GM12878 (cell line): ENCODE results near the gene MAN1A1. TPM values are rescaled to one million over a fixed set of nuclear protein-coding genes. Genes with fewer than 3 reads are reported as not detected.
A peak's percentile ranks its signal among the peaks of the same experiment; 100 is the strongest.

Source experiments
- ATF3 ChIP-seq: IDR thresholded peaks from 2 replicates; pipeline ENCODE4 v1.6.1; 2011; ENCODE audit warnings: low read depth, mild to moderate bottlenecking, low read length, moderate library complexity, borderline replicate concordance; ENCODE audit errors: extremely low read depth
- BACH1 ChIP-seq: fragments of 450-650 bp; IDR thresholded peaks from 2 replicates; pipeline ENCODE4 v1.6.1; 2017; ENCODE audit warnings: mild to moderate bottlenecking, borderline replicate concordance
- BMI1 ChIP-seq: fragments of 450-650 bp; IDR thresholded peaks from 2 replicates; pipeline ENCODE4 v1.6.1; 2016; ENCODE audit warnings: mild to moderate bottlenecking, moderate library complexity, borderline replicate concordance
- CHD1 ChIP-seq: IDR thresholded peaks from 2 replicates; pipeline ENCODE4 v1.6.1; 2012; ENCODE audit warnings: low read depth, low read length, improper control_type of control experiment
- CREM ChIP-seq: IDR thresholded peaks from 2 replicates; pipeline ENCODE4 v1.6.1; 2014; ENCODE audit warnings: antibody characterized with exemption, low read depth
- HDAC2 ChIP-seq: fragments of 200-600 bp; sonication (generic); IDR thresholded peaks from 2 replicates; pipeline ENCODE4 v1.6.1; 2017
- MAX ChIP-seq: IDR thresholded peaks from 2 replicates; pipeline ENCODE4 v1.6.1; 2012; ENCODE audit warnings: low read depth, low read length, improper control_type of control experiment
- MXI1 ChIP-seq: fragments of 150-350 bp; IDR thresholded peaks from 2 replicates; pipeline ENCODE4 v1.6.1; 2011; ENCODE audit warnings: low read depth, mild to moderate bottlenecking, inconsistent platforms, low read length, improper control_type of control experiment
- MYC ChIP-seq: IDR thresholded peaks from 2 replicates; pipeline ENCODE4 v1.6.1; 2011; ENCODE audit warnings: mild to moderate bottlenecking, low read length, moderate library complexity, inconsistent platforms; ENCODE audit not compliant: insufficient read depth, insufficient replicate concordance, insufficient read length, severe bottlenecking
- NBN ChIP-seq: fragments of 450-650 bp; IDR thresholded peaks from 2 replicates; pipeline ENCODE4 v1.6.1; 2016
- NFIC ChIP-seq: IDR thresholded peaks from 2 replicates; pipeline ENCODE4 v1.6.1; 2012; ENCODE audit warnings: low read depth, mild to moderate bottlenecking, inconsistent platforms, low read length, moderate library complexity
- NFYB ChIP-seq: IDR thresholded peaks from 2 replicates; pipeline ENCODE4 v1.6.1; 2011; ENCODE audit warnings: low read depth, mild to moderate bottlenecking, low read length, improper control_type of control experiment, moderate library complexity; ENCODE audit not compliant: insufficient read depth
- PAX5 ChIP-seq: IDR thresholded peaks from 2 replicates; pipeline ENCODE4 v1.6.1; 2011; ENCODE audit warnings: low read depth, low read length, borderline replicate concordance
- RCOR1 ChIP-seq: conservative IDR thresholded peaks from 2 replicates; pipeline ENCODE4 v1.6.1; 2012; ENCODE audit warnings: low read depth, low read length, improper control_type of control experiment
- SMARCA5 ChIP-seq: fragments of 450-650 bp; IDR thresholded peaks from 2 replicates; pipeline ENCODE4 v1.6.1; 2017; ENCODE audit warnings: mild to moderate bottlenecking
- SREBF2 ChIP-seq: IDR thresholded peaks from 2 replicates; pipeline ENCODE4 v1.6.1; 2012; ENCODE audit warnings: mild to moderate bottlenecking, low read length
- TAF1 ChIP-seq: IDR thresholded peaks from 2 replicates; pipeline ENCODE4 v1.6.1; 2011; ENCODE audit warnings: mild to moderate bottlenecking, low read depth, low read length, borderline replicate concordance
- ZBED1 ChIP-seq: IDR thresholded peaks from 2 replicates; pipeline ENCODE4 v1.6.1; 2016; ENCODE audit warnings: borderline replicate concordance
- ZBTB11 ChIP-seq: fragments of 450-650 bp; formaldehyde crosslinking; IDR thresholded peaks from 2 replicates; pipeline ENCODE4 v1.5.0; 2022; ENCODE audit warnings: mild to moderate bottlenecking, missing genetic modification characterization
- ZBTB4 ChIP-seq: fragments of 450-650 bp; formaldehyde crosslinking; IDR thresholded peaks from 2 replicates; pipeline ENCODE4 v1.4.0; 2022; ENCODE audit warnings: mild to moderate bottlenecking, moderate library complexity
- ZZZ3 ChIP-seq: IDR thresholded peaks from 2 replicates; pipeline ENCODE4 v1.6.1; 2011; ENCODE audit warnings: low read depth; ENCODE audit not compliant: control insufficient read depth, insufficient read length
- polyA plus RNA-seq, 11 experiments: library from polyadenylated mRNA; depleted of rRNA in 4 of 11; unstranded in 6 of 11; stranded (reverse) in 5 of 11; fragments of >200 nt; fragmentation: Nextera tagmentation in 4 of 11; fragmentation: Illumina TruSeq in 1 of 11; extraction: Ambion mirVana in 4 of 11; extraction: Trizol in 1 of 11; gene quantifications; 1 replicate in 1 of 11; 2 replicates in 10 of 11; pipeline versions ENCODE4 v1.2.1 to v1.2.3, GENCODE V29; 2011 to 2016; ENCODE audit warnings: inconsistent platforms in 2 of 11, missing spikeins in 2 of 11, low read depth in 1 of 11
- total RNA-seq, 4 experiments: library from RNA; depleted of rRNA in 3 of 4; stranded (reverse); fragments of >200 nt in 3 of 4; fragmentation: Illumina TruSeq in 1 of 4; extraction: Trizol in 1 of 4; gene quantifications; 2 replicates each; pipeline versions ENCODE4 v1.2.1 to v1.2.3, GENCODE V29; 2013 to 2021
- TF ChIP-seq, protein P1 (sequence below): fragments of 450-650 bp; IDR thresholded peaks from 2 replicates; pipeline ENCODE4 v1.6.1; 2017; ENCODE audit warnings: mild to moderate bottlenecking, low read depth, inconsistent platforms; ENCODE audit not compliant: poor library complexity, severe bottlenecking

MAN1A1 gene
- total and polyA plus RNA-seq, 10 of the 15 experiments (the other 5 are each of a cell fraction or from before 2014, with no cell fraction given): 5.4 to 28.1 (median 19.5) TPM

DNA sequence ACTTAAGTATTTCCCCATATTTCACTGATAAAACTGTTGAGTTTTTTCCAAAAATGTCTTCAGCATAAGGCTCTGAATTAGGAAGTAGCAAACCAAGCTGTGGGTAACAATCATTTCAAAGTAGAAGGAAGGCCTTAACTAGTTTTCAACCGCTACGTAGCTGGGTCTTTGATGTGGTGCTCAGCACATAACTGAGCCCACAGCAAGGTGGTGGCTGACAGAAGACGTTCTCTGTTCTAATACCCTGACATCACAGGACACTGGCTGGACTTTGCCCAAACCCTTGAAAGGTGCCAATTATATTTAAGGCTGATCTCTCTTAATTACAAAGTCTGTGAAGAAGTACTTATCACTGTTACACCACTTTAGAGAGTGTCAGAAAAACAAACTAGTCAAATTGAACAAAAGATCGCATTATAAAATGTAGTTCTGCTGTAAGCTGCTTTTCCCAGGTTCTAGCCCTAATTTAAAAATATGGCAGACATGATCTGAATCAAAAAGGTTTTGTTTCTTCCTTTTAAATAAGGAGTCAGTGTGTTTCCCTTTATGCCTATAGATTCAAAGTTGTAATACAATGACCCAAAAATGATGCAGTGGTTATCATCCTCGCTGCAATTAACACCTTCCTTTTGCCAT, 26.7 kb downstream of the MAN1A1 start (continued):
- TF ChIP-seq BMI1 (peak; percentile 53; the same call in 1 of the 2 replicates), ATF3 (no peak), SMARCA5 (0 out of 2 replicates have a peak, but pooled peaks have one; percentile 29), NFYB (no peak), MXI1 (peak; percentile 5; the same call in 1 of the 2 replicates), TAF1 (no peak), BACH1 (peak; percentile 55; the same call in 1 of the 2 replicates), RCOR1 (no peak), ZBTB4 (CRISPR knock-in tag) (no peak), SREBF2 (no peak), ZBTB11 (CRISPR knock-in tag) (no peak), CREM (peak; percentile 55; the same call in 1 of the 2 replicates), ZZZ3 (no peak), NBN (peak; percentile 85), PAX5 (0 out of 2 replicates have a peak, but pooled peaks have one; percentile 17), CHD1 (no peak), HDAC2 (no peak), ZBED1 (no peak), NFIC (no peak), MAX (no peak), MYC (no peak)
- TF ChIP-seq, protein P1, sequence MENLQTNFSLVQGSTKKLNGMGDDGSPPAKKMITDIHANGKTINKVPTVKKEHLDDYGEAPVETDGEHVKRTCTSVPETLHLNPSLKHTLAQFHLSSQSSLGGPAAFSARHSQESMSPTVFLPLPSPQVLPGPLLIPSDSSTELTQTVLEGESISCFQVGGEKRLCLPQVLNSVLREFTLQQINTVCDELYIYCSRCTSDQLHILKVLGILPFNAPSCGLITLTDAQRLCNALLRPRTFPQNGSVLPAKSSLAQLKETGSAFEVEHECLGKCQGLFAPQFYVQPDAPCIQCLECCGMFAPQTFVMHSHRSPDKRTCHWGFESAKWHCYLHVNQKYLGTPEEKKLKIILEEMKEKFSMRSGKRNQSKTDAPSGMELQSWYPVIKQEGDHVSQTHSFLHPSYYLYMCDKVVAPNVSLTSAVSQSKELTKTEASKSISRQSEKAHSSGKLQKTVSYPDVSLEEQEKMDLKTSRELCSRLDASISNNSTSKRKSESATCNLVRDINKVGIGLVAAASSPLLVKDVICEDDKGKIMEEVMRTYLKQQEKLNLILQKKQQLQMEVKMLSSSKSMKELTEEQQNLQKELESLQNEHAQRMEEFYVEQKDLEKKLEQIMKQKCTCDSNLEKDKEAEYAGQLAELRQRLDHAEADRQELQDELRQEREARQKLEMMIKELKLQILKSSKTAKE: peak; percentile 55
